ENCODE measurements around the gene PPIP5K2.
"Not testable (repeated sequence)": the region's sequence is repeated elsewhere in the genome, so short reads cannot be mapped to it uniquely, and the experiment has no call there.

PPIP5K2 gene

DNA sequence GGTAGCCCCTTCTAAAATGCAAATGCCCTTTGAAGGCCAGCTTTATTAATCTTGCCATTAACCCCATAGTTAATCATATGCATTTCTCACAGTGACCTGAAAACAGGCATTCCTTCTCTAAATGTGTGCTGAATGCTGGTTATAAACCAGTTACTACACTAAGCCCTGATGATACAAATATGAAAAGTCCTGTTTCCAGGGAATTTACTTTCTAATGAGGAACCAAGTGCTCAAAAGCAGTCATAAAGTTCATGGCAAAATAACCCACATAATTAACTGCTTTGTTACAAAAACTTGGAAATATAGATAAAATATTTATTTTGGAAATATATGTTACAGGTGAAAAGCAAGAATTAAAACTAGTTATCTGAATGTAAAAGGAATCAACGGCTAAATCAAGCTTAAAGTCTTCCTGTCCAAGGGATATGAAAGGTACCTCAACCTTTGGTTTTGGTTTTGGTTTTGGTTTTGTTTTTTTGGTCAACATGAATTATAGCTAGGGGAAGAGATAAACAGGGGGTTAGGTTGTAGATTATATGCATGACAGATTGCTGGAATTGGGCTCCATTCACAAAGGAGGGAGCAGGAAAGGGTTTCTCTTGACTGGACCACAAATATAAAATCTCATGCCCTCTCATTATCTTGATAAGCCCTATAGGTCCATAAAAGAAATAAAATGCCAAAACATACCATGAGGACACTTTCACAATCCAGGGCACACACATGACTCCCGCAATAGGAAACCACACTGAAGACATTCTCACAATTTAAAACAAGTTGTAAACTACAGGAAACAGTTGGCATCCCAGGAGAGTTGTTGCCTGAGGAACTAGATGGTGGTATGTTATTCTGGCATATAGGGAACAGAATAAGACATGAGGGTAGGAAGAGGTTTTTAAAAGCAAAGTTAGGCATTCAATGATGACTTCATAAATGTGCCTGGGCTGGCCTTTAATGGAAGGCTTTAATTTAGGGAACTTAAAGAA, 91.8 kb downstream of the PPIP5K2 start:
- no peaks in the 10 kb centered on the region for H3K36me3 ChIP-seq (ENCODE audit: control insufficient read depth, insufficient read depth, low read length)
- no peaks in the 10 kb centered on the region for H3K9me3 ChIP-seq (ENCODE audit: control insufficient read depth, low read length)
- no peak overlapping the region for H3K4me3 ChIP-seq (ENCODE audit: low read length)
- no peak overlapping the region for H3K9ac ChIP-seq (ENCODE audit: low read length)
- no peaks in the 10 kb centered on the region for H3K4me1 ChIP-seq (ENCODE audit: control insufficient read depth, insufficient read depth, low read length)
- H3K27me3 ChIP-seq (ENCODE audit: control insufficient read depth, insufficient read depth, low read length), result no peaks in the 10 kb centered on the region

DNA sequence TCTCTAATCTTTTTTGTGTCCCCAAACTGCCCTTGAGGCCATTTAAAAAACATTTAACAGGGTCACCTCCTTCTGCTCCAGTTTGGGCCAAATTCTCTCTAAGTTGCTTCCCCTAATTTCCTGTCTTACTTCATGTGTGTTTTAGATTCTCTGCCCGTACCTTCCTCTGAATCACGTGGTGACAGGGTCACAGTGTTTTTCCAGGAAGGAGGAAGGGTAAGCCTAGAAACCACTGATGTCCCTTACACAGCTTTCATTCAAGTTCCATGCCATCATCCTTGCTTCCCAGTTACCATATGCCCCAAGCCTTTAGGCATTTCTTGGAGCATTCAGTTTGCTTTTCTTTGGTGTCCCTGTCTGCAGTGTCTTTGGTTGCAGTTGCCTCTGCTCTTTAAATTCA, 96.0 kb downstream of the PPIP5K2 start:
- Histone ChIP-seq H3K36me3 (ENCODE audit: control insufficient read depth, insufficient read depth, low read length) (no peaks in the 10 kb centered on the region), H3K27me3 (ENCODE audit: control insufficient read depth, insufficient read depth, low read length) (no peaks in the 10 kb centered on the region), H3K4me3 (ENCODE audit: low read length) (no peak overlapping the region), H3K9me3 (ENCODE audit: control insufficient read depth, low read length) (no peaks in the 10 kb centered on the region), H3K4me1 (ENCODE audit: control insufficient read depth, insufficient read depth, low read length) (no peaks in the 10 kb centered on the region), H3K9ac (ENCODE audit: low read length) (no peak overlapping the region)

DNA sequence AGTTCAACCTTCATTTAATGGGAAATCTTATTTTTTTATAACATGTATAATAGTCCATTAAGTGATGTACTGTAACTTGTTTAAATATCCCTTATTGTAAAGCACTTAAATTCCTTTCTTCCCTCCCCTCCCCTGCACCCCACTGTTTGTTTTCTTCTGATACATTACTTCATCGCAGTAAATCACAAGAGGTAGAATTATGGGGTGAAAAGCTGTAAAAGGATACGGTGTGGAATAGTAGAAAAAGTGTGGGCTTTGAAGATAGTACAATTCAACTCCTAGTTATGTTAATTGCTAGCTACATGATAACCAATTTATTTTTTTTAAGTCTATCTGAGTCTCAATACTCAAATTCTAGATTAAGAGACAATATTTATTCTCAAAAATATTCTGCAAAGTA, 96.6 kb downstream of the PPIP5K2 start:
- no peaks in the 10 kb centered on the region for H3K4me1 ChIP-seq (ENCODE audit: control insufficient read depth, insufficient read depth, low read length)
- H3K36me3 ChIP-seq (ENCODE audit: control insufficient read depth, insufficient read depth, low read length), result no peaks in the 10 kb centered on the region
- no peak overlapping the region for H3K4me3 ChIP-seq (ENCODE audit: low read length)
- no peaks in the 10 kb centered on the region for H3K27me3 ChIP-seq (ENCODE audit: control insufficient read depth, insufficient read depth, low read length)
- H3K9me3 ChIP-seq (ENCODE audit: control insufficient read depth, low read length), result no peaks in the 10 kb centered on the region
- no peak overlapping the region for H3K9ac ChIP-seq (ENCODE audit: low read length)

DNA sequence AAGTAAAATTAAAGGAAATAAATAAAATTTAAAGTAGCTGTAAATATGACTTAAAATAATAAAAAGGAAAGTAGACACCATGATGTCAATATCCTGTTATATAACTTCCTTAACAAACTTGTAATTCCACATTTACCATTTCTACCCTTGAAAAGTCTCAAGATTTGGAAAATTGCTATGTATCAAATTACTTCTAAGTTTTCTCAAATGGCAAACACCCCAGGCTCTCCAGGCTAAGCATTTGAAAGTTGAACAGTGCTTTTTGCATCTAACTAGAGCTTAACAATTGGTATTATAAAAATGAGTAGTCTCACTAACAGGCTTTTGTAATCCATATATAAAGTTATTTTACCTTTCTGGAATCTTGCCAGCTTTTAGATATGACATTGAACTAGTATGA, 97.0 kb downstream of the PPIP5K2 start:
- H3K4me3 ChIP-seq (ENCODE audit: low read length), result no peak overlapping the region
- no peaks in the 10 kb centered on the region for H3K4me1 ChIP-seq (ENCODE audit: control insufficient read depth, insufficient read depth, low read length)
- no peak overlapping the region for H3K9ac ChIP-seq (ENCODE audit: low read length)
- H3K36me3 ChIP-seq (ENCODE audit: control insufficient read depth, insufficient read depth, low read length), result no peaks in the 10 kb centered on the region
- no peaks in the 10 kb centered on the region for H3K9me3 ChIP-seq (ENCODE audit: control insufficient read depth, low read length)
- H3K27me3 ChIP-seq (ENCODE audit: control insufficient read depth, insufficient read depth, low read length), result no peaks in the 10 kb centered on the region

DNA sequence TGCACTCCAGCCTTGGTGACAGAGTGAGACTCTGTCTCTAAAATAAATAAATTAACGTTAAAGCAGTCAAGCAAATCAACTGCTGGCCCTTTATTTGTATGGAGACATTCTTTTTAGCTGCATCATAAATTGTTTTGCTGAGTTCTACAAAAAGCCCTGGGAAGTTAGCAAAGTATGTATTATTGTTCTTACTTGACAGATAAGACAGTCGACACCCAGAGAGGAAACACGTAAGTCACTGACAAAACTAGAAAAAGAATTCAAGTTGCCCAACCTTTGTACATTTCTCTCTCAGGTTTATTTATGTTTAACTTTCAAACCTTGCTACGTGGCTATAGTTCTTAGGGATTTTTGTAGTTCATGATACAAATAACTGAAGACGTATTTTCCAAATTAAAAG, 98.1 kb downstream of the PPIP5K2 start:
- Histone ChIP-seq H3K9me3 (ENCODE audit: control insufficient read depth, low read length) (no peaks in the 10 kb centered on the region), H3K9ac (ENCODE audit: low read length) (no peak overlapping the region), H3K4me1 (ENCODE audit: control insufficient read depth, insufficient read depth, low read length) (no peaks in the 10 kb centered on the region), H3K4me3 (ENCODE audit: low read length) (no peak overlapping the region), H3K36me3 (ENCODE audit: control insufficient read depth, insufficient read depth, low read length) (no peaks in the 10 kb centered on the region), H3K27me3 (ENCODE audit: control insufficient read depth, insufficient read depth, low read length) (no peaks in the 10 kb centered on the region)

DNA sequence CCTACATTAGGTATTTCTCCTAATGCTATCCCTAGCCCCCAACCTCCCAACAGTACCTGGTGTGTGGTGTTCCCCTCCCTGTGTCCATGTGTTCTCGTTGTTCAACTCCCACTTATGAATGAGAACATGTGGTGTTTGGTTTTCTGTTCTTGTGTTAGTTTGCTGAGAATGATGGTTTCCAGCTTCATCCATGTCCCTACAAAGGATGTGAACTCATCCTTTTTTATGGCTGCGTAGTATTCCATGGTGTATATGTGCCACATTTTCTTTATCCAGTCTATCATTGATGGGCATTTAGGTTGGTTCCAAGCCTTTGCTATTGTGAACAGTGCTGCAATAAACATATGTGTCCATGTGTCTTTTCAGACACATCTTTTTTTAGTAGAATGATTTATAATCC, 99.0 kb downstream of the PPIP5K2 start:
- H3K4me1 ChIP-seq (ENCODE audit: control insufficient read depth, insufficient read depth, low read length); H3K36me3 ChIP-seq (ENCODE audit: control insufficient read depth, insufficient read depth, low read length); H3K9me3 ChIP-seq (ENCODE audit: control insufficient read depth, low read length); H3K4me3 ChIP-seq (ENCODE audit: low read length); H3K27me3 ChIP-seq (ENCODE audit: control insufficient read depth, insufficient read depth, low read length); H3K9ac ChIP-seq (ENCODE audit: low read length): not testable (repeated sequence)

DNA sequence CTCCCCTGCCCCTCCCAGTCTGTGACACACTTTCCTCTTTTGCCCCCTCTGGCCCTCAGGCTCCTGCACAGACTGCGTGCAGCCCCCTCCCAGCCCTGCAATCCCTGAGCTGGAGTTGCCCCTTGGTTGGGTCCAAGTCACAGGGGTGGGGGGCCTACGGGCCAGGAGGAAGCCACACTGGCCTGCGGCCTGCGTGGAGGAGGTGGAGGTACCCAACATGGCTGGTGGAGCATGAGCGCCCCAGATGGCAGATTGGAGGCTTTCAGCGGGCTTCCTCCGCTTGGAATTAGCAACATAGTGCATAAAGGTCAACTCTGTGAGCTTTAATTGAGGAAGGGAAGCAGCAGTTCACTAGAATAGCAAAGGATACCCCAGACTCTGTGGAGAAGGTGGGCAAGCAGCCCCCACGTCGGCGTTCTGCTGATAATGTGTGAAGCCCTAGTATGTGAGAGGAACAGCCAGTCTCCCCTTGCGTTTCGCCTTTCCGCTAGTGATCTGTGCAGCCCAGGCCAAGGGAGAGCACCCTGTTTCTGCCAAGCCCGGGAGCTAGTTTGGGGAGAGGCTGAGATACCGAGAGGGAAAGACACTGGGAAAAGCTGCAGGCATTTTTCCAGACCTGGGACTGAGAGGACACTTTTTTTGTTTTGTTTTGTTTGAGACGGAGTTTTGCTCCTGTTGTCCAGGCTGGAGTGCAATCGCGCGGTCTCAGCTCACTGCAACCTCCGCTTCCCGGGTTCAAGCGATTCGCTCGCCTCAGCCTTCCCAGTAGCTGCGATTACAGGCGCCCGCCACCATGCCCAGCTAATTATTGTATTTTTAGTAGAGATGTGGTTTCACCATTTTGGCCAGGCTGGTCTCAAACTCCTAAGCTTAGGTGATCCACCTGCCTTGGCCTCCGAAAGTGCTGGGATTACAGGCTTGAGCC, 103.2 kb downstream of the PPIP5K2 start:
- no peaks in the 10 kb centered on the region for H3K27me3 ChIP-seq (ENCODE audit: control insufficient read depth, insufficient read depth, low read length)
- H3K36me3 ChIP-seq (ENCODE audit: control insufficient read depth, insufficient read depth, low read length), result no peaks in the 10 kb centered on the region
- H3K9ac ChIP-seq (ENCODE audit: low read length), result no peak overlapping the region
- no peak overlapping the region for H3K4me3 ChIP-seq (ENCODE audit: low read length)
- H3K9me3 ChIP-seq (ENCODE audit: control insufficient read depth, low read length), result no peaks in the 10 kb centered on the region
- no peaks in the 10 kb centered on the region for H3K4me1 ChIP-seq (ENCODE audit: control insufficient read depth, insufficient read depth, low read length)

DNA sequence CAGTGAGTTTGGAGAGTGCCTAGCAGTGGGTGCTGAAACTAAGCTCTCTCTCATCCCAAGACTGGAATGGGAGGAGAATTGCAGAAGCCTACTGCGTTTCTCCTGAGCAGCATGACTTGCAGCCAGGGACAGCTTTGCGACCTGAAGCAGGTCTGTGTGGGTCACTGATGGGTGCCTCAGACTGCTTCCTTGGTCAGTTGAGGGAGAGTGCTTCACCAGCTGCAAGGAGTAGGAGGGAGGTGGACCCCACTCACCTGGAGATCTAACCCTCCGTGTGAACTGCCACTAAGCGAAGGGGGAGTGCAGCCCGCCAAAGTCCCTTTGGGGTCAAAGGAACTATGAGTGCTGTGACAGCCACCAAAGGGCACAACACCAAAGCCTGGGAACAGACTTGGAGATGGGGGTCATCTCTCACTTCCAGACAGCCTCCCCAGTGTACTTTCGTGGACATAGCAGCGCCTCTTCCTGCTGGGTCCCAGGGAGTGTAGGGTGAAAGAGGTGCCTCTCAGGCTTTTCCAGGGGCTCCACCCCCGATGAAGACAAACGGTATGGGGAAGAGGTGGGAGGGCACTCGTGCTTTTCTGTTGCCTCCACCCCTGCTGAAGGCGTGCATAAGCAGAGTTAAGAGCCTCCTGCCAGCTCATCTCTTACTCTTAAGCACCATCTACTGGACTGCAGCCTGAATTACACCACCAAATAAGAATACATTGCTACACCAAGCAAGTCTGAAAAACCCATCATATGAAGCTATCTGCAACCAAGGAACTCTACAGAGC, 104.2 kb downstream of the PPIP5K2 start:
- H3K9me3 ChIP-seq (ENCODE audit: control insufficient read depth, low read length), result no peaks in the 10 kb centered on the region
- H3K4me1 ChIP-seq (ENCODE audit: control insufficient read depth, insufficient read depth, low read length), result no peaks in the 10 kb centered on the region
- no peaks in the 10 kb centered on the region for H3K27me3 ChIP-seq (ENCODE audit: control insufficient read depth, insufficient read depth, low read length)
- H3K9ac ChIP-seq (ENCODE audit: low read length), result no peak overlapping the region
- no peaks in the 10 kb centered on the region for H3K36me3 ChIP-seq (ENCODE audit: control insufficient read depth, insufficient read depth, low read length)
- H3K4me3 ChIP-seq (ENCODE audit: low read length), result no peak overlapping the region

DNA sequence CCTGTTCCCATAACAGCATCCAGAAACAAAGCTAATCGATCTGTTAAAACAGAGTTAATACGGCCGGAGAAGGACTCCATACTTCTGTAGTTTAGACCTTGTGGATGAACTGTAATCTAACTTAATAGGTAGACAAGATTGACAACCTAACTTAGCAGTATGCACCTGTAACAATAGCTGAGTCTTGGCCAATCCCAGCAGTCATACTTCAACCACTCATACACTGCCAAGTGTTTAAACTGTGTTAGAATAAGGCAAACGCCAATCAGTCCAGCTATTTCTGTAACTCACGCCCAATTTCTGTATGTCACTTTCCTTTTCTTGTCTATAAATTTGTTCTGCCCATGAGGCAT, 104.8 kb downstream of the PPIP5K2 start:
- Histone ChIP-seq H3K9ac (ENCODE audit: low read length) (no peak overlapping the region), H3K9me3 (ENCODE audit: control insufficient read depth, low read length) (no peaks in the 10 kb centered on the region), H3K27me3 (ENCODE audit: control insufficient read depth, insufficient read depth, low read length) (no peaks in the 10 kb centered on the region), H3K4me3 (ENCODE audit: low read length) (no peak overlapping the region), H3K36me3 (ENCODE audit: control insufficient read depth, insufficient read depth, low read length) (no peaks in the 10 kb centered on the region), H3K4me1 (ENCODE audit: control insufficient read depth, insufficient read depth, low read length) (no peaks in the 10 kb centered on the region)

DNA sequence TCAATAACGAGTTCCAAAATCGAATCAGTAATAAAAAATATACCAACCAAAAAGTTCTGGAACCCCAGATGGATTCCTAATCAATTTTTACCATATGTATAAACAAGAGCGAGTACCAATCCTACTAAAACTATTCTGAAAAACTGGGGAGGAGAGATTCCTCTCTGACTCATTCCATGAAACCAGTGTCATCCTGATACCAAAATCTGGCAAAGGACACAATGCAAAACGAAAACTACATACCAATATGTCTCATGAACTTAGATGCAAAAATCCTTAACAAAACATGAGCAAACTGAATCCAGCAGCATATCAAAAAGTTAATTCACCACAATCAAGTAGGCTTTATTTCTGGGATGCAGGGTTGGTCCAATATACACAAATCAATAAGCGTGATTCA, 108.0 kb downstream of the PPIP5K2 start:
- no peaks in the 10 kb centered on the region for H3K4me1 ChIP-seq (ENCODE audit: control insufficient read depth, insufficient read depth, low read length)
- H3K9ac ChIP-seq (ENCODE audit: low read length), result no peak overlapping the region
- no peaks in the 10 kb centered on the region for H3K27me3 ChIP-seq (ENCODE audit: control insufficient read depth, insufficient read depth, low read length)
- no peak overlapping the region for H3K4me3 ChIP-seq (ENCODE audit: low read length)
- no peaks in the 10 kb centered on the region for H3K9me3 ChIP-seq (ENCODE audit: control insufficient read depth, low read length)
- H3K36me3 ChIP-seq (ENCODE audit: control insufficient read depth, insufficient read depth, low read length), result no peaks in the 10 kb centered on the region

DNA sequence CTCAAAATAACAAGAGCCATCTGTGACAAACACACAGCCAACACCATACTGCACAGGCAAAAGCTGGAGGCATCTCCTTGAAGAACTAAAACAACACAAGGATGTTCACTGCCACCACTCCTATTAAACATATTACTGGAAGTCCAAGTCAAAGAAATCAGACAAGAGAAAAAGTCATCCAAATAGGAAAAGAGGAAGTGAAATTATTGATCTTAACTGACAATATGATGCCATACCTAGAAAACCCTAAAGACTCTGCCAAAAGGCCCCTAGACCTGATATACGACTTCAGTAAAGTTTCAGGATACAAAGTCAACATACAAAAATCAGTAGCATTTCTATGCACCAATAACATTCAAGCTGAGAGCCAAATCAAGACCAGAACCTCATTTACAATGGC, 108.5 kb downstream of the PPIP5K2 start:
- Histone ChIP-seq H3K27me3 (ENCODE audit: control insufficient read depth, insufficient read depth, low read length) (no peaks in the 10 kb centered on the region), H3K36me3 (ENCODE audit: control insufficient read depth, insufficient read depth, low read length) (no peaks in the 10 kb centered on the region), H3K4me3 (ENCODE audit: low read length) (no peak overlapping the region), H3K4me1 (ENCODE audit: control insufficient read depth, insufficient read depth, low read length) (no peaks in the 10 kb centered on the region), H3K9me3 (ENCODE audit: control insufficient read depth, low read length) (no peaks in the 10 kb centered on the region), H3K9ac (ENCODE audit: low read length) (no peak overlapping the region)
